ENCODE data around the gene TMEM129. TPM values are rescaled to one million over a fixed set of nuclear protein-coding genes. Genes with fewer than 3 reads are reported as not detected.

Gene TMEM129
- polyA plus RNA-seq, 1 experiment, result 33.8 TPM

DNA sequence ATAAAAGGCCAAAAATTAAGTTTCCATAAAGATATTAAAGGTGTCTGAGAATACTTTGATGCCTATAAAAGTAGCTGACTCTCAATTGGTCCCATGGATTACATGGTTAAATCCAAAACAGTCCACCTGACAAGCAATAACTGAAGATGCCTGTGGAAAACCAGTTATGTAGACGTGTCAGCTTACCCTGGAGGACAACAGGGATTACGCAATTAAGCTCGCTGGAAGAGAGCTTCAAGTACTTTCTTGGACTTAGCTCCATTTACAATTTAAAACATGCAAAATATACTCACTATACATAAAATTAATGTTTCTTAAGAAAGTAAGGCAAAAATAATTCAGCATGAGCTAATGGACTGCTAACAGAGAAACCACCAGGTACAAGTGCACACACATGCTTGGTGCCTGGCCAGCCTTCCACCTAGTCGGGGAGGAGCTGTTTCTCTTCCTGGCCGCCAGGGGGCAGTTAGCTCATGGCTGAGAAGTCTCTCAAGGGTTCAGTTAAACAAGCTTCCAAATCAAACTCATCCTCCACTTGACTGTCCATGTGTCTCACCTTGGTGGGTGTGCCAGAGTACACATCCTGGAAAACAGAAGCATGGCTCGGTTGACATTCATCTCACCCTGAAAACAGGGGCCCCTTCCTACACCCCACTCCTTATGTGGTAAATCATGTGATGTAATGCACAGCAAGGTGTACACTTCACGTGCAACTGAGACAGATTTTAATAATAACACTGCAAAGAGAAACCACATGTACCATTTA is 27.8 kb downstream of the TMEM129 start:
- ChIA-PET POLR2A (interaction anchor here (1.0 kb wide), 1 partner anchor 19 kb away, joined by 3 read pairs; the partner anchor contains the start of gene SLBP), CTCF (interaction anchor here (0.6 to 10.9 kb wide), 23 partner anchors 10 to 347 kb away, joined by 3 to 167 read pairs (median 5); partner anchors contain the start of genes SLBP, TACC3 and TMEM129)
- H3K27me3 ChIP-seq (ENCODE audit: control insufficient read depth, insufficient read depth, low read length), result no peaks in the 10 kb centered on the region
- no peak overlapping the region for H3K4me3 ChIP-seq (ENCODE audit: low read depth, low read length)
- peaks cover 21% of the 10 kb centered on the region for H3K36me3 ChIP-seq (ENCODE audit: control insufficient read depth, insufficient read depth, low read length)
- TF ChIP-seq, protein P1, sequence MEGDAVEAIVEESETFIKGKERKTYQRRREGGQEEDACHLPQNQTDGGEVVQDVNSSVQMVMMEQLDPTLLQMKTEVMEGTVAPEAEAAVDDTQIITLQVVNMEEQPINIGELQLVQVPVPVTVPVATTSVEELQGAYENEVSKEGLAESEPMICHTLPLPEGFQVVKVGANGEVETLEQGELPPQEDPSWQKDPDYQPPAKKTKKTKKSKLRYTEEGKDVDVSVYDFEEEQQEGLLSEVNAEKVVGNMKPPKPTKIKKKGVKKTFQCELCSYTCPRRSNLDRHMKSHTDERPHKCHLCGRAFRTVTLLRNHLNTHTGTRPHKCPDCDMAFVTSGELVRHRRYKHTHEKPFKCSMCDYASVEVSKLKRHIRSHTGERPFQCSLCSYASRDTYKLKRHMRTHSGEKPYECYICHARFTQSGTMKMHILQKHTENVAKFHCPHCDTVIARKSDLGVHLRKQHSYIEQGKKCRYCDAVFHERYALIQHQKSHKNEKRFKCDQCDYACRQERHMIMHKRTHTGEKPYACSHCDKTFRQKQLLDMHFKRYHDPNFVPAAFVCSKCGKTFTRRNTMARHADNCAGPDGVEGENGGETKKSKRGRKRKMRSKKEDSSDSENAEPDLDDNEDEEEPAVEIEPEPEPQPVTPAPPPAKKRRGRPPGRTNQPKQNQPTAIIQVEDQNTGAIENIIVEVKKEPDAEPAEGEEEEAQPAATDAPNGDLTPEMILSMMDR (IDR thresholded peaks at IDR 0.05; ENCODE audit: insufficient read depth, low read depth, low read length), result peak; percentile 96
- DNase-seq (ENCODE audit: low read depth), result no peak

DNA sequence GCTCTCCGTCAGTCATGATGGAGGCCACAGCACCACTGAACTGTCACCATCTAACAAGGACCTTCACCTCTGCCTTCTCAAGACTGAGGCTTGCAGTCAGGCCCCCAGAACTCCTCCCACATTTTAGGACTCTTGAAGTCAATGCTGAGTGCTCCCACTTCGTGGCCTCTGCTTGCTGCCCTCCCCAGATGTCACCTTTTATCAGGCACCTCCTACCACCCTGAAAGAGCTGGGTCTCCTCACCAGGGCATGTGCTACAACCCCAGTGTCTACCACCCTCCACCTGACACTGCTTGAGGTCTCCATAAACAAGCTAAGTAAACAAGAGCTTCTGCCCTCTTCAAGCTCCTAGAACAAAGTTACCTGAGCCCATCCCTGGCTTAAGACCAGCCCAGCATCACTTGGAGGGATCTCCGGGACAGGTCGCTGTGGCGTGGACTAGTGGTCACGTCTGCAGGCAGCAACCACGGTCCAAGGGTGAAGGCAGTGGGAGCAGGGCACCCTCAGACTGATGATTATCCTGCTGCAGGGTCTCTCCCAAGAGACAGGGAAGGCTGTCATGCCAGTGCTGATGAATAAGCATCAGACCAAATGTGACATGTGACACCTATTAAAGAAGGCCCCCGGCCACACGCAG is 29.3 kb downstream of the TMEM129 start:
- Histone ChIP-seq H3K4me3 (ENCODE audit: low read depth, low read length) (no peak overlapping the region), H3K36me3 (ENCODE audit: control insufficient read depth, insufficient read depth, low read length) (peaks cover 19% of the 10 kb centered on the region), H3K27me3 (ENCODE audit: control insufficient read depth, insufficient read depth, low read length) (no peaks in the 10 kb centered on the region)
- CTCF ChIA-PET, result interaction anchor here (0.9 to 10.9 kb wide), 9 partner anchors 15 to 336 kb away, joined by 3 to 167 read pairs (median 7); partner anchors contain the start of genes SLBP, TACC3 and TMEM129
- TF ChIP-seq, protein P1 (IDR thresholded peaks at IDR 0.05; ENCODE audit: insufficient read depth, low read depth, low read length), result no peak
- POLR2A ChIA-PET, result no interaction called here
- no peak for DNase-seq (ENCODE audit: low read depth)

DNA sequence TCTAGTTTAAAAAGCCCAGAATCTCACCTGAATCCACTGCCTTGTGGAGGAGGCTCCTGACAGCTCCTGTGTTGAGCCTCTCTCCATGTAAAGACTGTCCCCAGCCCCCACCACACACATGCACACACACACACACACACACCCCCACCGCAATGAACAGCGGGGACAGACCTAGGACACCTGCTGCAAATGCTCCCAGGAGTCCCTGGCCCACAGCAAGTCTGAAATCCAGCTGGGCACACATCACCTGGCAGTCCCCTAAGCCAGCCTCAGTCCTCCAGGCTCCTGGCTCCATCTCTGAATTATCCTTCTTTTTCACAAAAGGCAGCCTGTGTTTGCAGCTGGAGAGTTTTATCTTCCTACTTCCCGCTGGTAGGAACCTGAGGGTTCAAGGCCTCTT is 30.4 kb downstream of the TMEM129 start:
- TF ChIP-seq, protein P1 (IDR thresholded peaks at IDR 0.05; ENCODE audit: insufficient read depth, low read depth, low read length), result no peak
- H3K36me3 ChIP-seq (ENCODE audit: control insufficient read depth, insufficient read depth, low read length), result peaks cover 13% of the 10 kb centered on the region
- DNase-seq (ENCODE audit: low read depth), result no peak
- H3K4me3 ChIP-seq (ENCODE audit: low read depth, low read length), result no peak overlapping the region
- no peaks in the 10 kb centered on the region for H3K27me3 ChIP-seq (ENCODE audit: control insufficient read depth, insufficient read depth, low read length)
- CTCF ChIA-PET, result interaction anchor here (1.1 to 10.9 kb wide), 5 partner anchors 16 to 119 kb away, joined by 3 to 167 read pairs (median 5); partner anchors contain the start of genes SLBP, TACC3 and TMEM129
- POLR2A ChIA-PET, result no interaction called here

DNA sequence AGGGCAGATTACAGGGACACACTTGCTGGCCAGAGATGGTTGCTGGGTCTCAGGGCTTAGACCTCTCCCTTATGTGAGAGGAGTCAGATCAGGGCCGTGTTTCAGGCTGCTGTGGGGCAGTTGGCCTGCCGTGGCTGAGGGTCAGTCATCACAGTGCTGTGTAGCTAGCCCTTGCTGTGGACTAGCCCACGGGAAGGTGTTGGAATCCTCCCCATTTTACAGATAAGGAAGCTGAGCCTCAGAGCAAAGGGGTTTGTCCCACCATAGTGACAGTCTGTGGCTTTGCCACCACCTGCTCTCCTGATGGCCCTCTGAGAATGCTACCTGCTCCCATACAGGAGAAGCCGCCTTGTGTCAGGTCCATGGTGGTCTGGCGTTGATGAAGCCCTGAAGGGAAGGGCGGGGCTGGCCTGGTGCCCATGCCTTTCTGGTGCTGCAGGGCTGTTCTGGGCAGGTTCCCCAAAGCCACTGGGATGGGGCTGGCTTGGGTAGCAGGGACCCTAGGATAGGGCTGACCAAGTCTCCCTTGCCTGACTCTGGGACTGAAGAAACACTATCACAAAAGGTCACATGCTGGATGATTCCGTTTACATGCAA is 34.6 kb downstream of the TMEM129 start:
- Histone ChIP-seq H3K4me3 (ENCODE audit: low read depth, low read length) (no peak overlapping the region), H3K36me3 (ENCODE audit: control insufficient read depth, insufficient read depth, low read length) (peaks cover 6% of the 10 kb centered on the region), H3K27me3 (ENCODE audit: control insufficient read depth, insufficient read depth, low read length) (no peaks in the 10 kb centered on the region)
- POLR2A ChIA-PET, result no interaction called here
- DNase-seq (ENCODE audit: low read depth), result no peak
- TF ChIP-seq, protein P1 (IDR thresholded peaks at IDR 0.05; ENCODE audit: insufficient read depth, low read depth, low read length), result no peak
- CTCF ChIA-PET, result interaction anchor here (10.9 kb wide), 1 partner anchor 37 kb away, joined by 167 read pairs; the partner anchor contains the start of genes TACC3 and TMEM129
